ENCODE measurements around the gene GATM. TPM values are rescaled to one million over a fixed set of nuclear protein-coding genes. Genes with fewer than 3 reads are reported as not detected.

The GATM gene
- total RNA-seq, 1 donor from 2014 or later: 21.4 TPM

- Histone ChIP-seq H3K4me3 (no peak overlapping the region), H3K4me2 (no peak overlapping the region), H3K4me1 (peaks cover 11% of the 10 kb centered on the region), H3K27ac (no peak overlapping the region), H3K9ac (no peak overlapping the region), H3K79me2 (ENCODE audit: low read depth) (no peaks in the 10 kb centered on the region), H2AFZ (replicated peaks) (no peak overlapping the region), H3K27me3 (peaks cover 61% of the 10 kb centered on the region), H4K20me1 (ENCODE audit: low read depth) (peaks cover 4% of the 10 kb centered on the region), H3K9me3 (ENCODE audit: low read depth) (no peaks in the 10 kb centered on the region), H3K36me3 (no peaks in the 10 kb centered on the region), H3F3A (ENCODE audit: low read depth) (peaks cover 21% of the 10 kb centered on the region)
- Mint-ChIP-seq H3K27me3 (ENCODE audit: insufficient read depth, low read depth) (peaks cover 15% of the 10 kb centered on the region), H3K9me3 (no peaks in the 10 kb centered on the region), H3K4me1 (peaks cover 21% of the 10 kb centered on the region), H3K27ac (no peak overlapping the region), H3K36me3 (no peaks in the 10 kb centered on the region), H3K4me3 (no peak overlapping the region)
- no peak for DNase-seq (ENCODE audit: low spot score)
- TF ChIP-seq EZH2 (IDR thresholded peaks at IDR 0.05) (no peak), CTCF (IDR thresholded peaks at IDR 0.05) (no peak), EZH2phosphoT487 (IDR thresholded peaks at IDR 0.05) (no peak)
Measured at GRCh38 chr15:45376300-45376928, 1.9 kb downstream of the GATM start.

DNA sequence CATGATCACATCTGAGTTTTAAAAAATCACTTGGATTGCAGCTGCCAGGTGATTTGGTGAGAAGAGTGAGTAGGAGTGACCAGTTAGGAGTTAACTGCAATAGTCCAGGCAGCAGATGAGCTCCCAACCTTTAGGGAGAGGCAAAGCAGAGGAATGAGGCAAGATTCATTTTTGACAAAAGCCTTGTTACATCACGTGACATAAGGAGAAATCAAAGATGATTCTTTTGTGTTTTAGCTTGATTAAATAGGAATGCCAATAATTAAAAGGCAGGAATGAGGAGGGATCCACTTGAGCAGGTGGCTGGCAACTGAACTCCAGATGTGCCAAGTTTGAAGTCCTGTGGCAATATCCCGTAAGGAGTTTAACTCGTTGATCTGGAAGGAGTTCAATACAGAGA is 2.5 kb downstream of the GATM start:
- H3K27me3 ChIP-seq: peaks cover 55% of the 10 kb centered on the region
- peaks cover 21% of the 10 kb centered on the region for H3F3A ChIP-seq (ENCODE audit: low read depth)
- no peaks in the 10 kb centered on the region for H3K9me3 ChIP-seq (ENCODE audit: low read depth)
- no peaks in the 10 kb centered on the region for H3K36me3 ChIP-seq
- no peaks in the 10 kb centered on the region for H3K79me2 ChIP-seq (ENCODE audit: low read depth)
- no peaks in the 10 kb centered on the region for H3K9me3 Mint-ChIP-seq
- H3K27me3 Mint-ChIP-seq (ENCODE audit: insufficient read depth, low read depth): peaks cover 15% of the 10 kb centered on the region
- H3K4me3 Mint-ChIP-seq: no peak overlapping the region
- H3K4me2 ChIP-seq: no peak overlapping the region
- H3K4me3 ChIP-seq: no peak overlapping the region
- DNase-seq (ENCODE audit: low spot score): no peak
- peaks cover 4% of the 10 kb centered on the region for H4K20me1 ChIP-seq (ENCODE audit: low read depth)
- peaks cover 21% of the 10 kb centered on the region for H3K4me1 Mint-ChIP-seq
- H3K4me1 ChIP-seq: peaks cover 11% of the 10 kb centered on the region
- H3K9ac ChIP-seq: no peak overlapping the region
- no peak overlapping the region for H2AFZ ChIP-seq (replicated peaks)
- H3K27ac ChIP-seq: no peak overlapping the region
- H3K36me3 Mint-ChIP-seq: no peaks in the 10 kb centered on the region
- TF ChIP-seq EZH2phosphoT487 (IDR thresholded peaks at IDR 0.05): no peak
- no peak for TF ChIP-seq EZH2 (IDR thresholded peaks at IDR 0.05)
- no peak overlapping the region for H3K27ac Mint-ChIP-seq

GRCh38 chr15:45373976-45374375 is 4.4 kb downstream of the GATM start:
- H3K4me1 Mint-ChIP-seq: peaks cover 20% of the 10 kb centered on the region
- TF ChIP-seq EZH2 (IDR thresholded peaks at IDR 0.05): no peak
- no peak for TF ChIP-seq CTCF (IDR thresholded peaks at IDR 0.05)
- no peak for TF ChIP-seq EZH2phosphoT487 (IDR thresholded peaks at IDR 0.05)
- H4K20me1 ChIP-seq (ENCODE audit: low read depth): peaks cover 4% of the 10 kb centered on the region
- H3K4me1 ChIP-seq: peaks cover 11% of the 10 kb centered on the region
- no peaks in the 10 kb centered on the region for H3K79me2 ChIP-seq (ENCODE audit: low read depth)
- H3K27ac ChIP-seq: no peak overlapping the region
- H3K4me3 ChIP-seq: no peak overlapping the region
- DNase-seq (ENCODE audit: low spot score): no peak
- no peak overlapping the region for H3K27ac Mint-ChIP-seq
- no peaks in the 10 kb centered on the region for H3K9me3 ChIP-seq (ENCODE audit: low read depth)
- H3K27me3 Mint-ChIP-seq (ENCODE audit: insufficient read depth, low read depth): peaks cover 11% of the 10 kb centered on the region
- peaks cover 16% of the 10 kb centered on the region for H3F3A ChIP-seq (ENCODE audit: low read depth)
- H3K4me3 Mint-ChIP-seq: no peak overlapping the region
- no peaks in the 10 kb centered on the region for H3K9me3 Mint-ChIP-seq
- no peak overlapping the region for H2AFZ ChIP-seq (replicated peaks)
- no peaks in the 10 kb centered on the region for H3K36me3 ChIP-seq
- peaks cover 38% of the 10 kb centered on the region for H3K27me3 ChIP-seq
- H3K4me2 ChIP-seq: no peak overlapping the region
- H3K36me3 Mint-ChIP-seq: no peaks in the 10 kb centered on the region
- no peak overlapping the region for H3K9ac ChIP-seq
